NCI-H510A (cell line): ENCODE data around the gene INSL3.
A peak's percentile ranks its signal among the peaks of the same experiment; 100 is the strongest.

Experiments
- DNase-seq: peaks from one replicate; lab custom pipeline; 2025; lab: John Stamatoyannopoulos, UW

The INSL3 gene, protein sequence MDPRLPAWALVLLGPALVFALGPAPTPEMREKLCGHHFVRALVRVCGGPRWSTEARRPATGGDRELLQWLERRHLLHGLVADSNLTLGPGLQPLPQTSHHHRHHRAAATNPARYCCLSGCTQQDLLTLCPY

DNA sequence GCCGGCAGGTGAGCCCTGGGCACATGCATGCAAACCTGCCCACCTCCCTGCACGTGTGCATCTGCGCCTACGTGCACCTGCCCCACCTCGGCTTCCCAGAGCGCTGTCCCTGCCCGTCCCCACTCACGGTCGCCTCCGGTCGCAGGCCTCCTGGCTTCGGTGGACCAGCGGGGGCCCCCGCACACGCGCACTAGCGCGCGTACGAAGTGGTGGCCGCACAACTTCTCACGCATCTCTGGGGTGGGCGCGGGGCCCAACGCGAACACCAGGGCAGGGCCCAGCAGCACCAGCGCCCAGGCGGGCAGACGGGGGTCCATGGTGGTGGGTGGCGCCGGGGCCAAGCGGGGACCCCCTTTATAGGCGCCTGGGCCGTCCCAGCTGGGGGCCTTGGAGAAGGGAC, at the start of gene INSL3:
INSL3 (minus strand) TSS at position 330 of the 400 bp plus-strand sequence; CDS start at position 317, 13 bp downstream.
- no peak for DNase-seq

DNA sequence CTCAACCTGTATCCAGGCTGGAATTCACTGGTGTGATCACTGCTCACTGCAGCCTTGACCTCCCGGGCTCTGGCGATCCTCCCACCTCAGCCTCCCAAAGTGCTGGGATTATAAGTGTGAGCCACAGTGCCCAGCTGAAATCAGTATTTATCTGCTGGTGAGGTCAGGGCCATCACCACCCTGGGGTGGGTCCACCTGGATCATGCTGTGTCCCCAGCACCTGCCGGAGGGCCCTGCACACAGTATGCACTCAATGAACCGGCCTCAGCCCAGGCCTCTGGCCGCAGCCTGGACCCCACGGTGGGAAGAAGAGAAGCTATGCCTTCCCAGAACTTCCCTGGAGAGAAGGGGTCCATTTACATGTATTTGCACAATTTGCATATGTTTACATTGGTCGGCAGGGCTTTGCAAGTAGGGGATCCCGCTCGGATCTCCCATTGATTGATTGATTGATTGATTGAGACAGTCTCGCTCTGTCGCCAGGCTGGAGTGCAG, 47.8 kb upstream of the INSL3 start:
- DNase-seq: no peak

DNA sequence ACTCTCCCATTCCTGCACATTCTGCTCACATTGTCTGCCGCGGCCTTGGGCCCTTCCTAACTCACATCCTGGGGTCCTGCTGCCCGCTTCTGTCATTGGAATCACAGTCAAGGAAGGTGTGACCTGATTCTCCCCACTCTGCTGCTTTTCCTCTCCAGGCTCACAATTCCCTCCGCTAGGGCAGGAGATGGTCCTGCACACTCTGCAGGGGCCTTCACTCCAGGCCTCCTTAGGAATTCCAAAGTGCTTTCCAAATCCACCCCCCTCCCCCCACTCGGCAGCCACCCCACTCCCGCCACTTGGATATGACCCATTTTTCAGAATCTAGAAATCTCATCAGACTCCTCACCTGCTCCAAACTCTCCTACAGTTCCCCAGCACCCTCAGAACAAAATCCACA, 47.4 kb upstream of the INSL3 start:
- no peak for DNase-seq

DNA sequence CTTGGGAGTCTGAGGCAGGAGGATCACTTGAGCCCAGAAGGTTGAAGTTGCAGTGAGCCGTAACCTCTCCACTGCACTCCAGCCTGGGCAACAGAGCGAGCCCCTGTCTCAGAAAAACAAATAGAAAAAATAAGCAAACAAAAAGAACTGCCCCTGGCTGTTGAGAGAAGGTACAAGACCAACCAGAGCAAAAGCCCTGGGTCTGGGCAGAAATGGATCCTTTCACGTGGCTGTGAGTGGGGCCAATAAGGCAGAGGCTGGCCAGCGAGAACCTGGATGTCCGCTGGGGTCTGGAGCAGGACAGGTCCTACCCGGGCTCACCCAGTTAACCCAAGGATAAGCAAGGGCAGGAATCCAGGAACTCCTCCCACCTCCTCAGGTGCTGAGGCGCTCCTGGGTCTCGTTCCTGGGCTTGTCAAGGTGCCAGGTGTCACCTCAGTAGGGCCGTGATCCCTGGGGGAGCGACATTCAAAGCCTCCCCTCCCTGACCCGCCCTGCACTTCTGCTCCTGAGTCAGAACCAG, 45.7 kb upstream of the INSL3 start:
- no peak for DNase-seq

DNA sequence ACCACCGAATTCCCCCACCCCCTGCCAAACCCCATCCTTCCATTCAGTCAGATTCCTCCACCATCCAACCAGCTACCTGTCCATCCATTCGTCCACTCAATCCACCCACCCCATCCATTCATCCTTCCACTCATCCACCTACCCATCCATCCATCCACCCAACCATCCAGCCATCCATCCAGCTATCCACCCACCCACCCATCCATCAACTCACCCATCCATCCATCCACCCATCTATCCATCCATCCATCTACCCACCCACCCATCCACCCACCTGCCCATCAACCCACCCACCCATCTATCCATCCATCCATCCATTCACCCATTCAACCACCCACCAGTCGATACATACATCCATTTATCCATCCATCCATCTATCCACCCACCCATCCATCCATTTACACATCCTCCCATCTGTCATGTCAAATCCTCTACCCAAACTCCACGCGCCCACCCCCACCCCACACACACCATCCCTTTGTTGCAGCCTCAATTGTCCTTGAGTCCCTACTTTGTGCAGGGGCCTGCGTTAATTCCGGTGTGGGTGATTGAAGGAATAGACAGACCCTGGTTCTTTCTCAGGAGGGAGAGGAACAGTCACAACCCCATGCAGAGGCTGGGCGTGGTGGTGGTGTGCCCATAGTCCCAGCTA, 45.1 kb upstream of the INSL3 start:
- DNase-seq: no peak

DNA sequence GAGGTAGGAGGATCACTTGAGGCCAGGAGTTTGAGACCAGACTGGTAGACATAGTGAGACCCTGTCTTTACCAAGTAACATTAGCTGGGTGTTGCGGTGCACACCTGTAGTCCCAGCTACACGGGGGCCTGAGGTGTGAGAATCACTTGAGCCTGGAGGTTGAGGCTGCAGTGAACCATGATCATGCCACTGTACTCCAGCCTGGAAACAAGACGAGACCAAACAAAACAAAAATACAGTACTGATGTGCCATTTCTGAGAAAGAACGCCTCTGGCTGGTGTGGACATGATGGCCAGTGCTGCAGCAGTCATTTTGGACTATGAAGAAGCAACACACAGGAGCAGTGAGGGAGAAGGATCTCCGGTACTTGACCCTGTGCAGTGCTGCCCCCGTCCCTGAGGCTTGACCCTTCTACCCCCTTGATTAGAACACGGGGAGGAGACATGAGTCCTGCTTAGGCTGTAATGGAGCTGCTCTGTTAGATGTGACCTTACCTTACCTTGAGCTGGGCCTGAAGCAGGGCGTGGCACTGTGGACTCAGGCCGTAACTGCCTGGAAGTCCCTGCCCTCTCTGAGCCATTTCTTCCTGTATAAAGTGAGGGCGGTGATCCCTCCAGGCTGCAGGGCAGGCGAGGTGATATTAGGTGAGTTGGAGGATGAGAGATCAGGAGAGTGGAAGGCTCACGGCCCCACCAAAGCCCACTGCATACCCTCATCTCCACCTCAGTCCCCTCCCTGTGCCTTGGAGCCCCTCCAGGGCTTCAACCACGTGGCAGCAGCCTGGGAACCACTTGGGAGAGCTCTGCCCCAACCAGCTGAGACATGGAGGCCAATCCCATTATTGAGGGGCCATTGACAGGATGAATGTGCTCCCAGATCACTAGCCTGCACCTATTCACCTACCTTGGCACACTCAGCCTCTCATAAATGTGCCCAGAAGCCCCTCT, 44.3 kb upstream of the INSL3 start:
- no peak for DNase-seq

DNA sequence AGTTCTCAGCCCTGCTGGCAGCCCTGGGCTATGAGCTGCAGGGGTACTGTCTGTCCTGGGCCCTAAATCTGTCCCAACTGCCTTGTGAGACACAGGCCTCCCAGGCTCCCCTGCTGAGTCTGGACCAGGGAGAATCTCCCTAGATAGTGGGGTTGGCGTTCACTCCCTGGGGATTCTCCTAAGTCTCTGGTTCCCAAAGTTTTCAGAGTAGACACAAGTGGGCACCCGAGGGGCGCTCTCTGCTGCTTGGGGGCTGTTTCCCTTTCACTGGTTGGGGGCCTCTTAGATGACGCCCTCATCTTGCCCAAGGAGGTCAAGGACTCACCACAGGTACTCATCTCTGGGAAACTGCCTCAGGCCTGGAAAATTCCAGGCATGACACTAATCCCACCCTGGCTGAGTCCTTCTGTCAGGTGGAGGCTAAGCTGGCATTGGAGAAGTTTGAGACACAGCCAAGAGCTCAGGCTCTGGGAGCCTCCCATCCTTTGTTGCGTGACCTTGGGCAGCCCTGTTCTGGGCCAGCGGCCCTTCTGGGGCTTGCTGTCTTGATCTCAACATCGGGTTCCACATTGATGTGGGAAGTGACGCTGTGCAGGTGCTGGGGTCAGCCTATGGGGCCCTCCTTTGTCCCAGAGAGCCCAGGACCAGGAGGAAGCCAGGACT, 42.3 kb upstream of the INSL3 start:
- DNase-seq: no peak

DNA sequence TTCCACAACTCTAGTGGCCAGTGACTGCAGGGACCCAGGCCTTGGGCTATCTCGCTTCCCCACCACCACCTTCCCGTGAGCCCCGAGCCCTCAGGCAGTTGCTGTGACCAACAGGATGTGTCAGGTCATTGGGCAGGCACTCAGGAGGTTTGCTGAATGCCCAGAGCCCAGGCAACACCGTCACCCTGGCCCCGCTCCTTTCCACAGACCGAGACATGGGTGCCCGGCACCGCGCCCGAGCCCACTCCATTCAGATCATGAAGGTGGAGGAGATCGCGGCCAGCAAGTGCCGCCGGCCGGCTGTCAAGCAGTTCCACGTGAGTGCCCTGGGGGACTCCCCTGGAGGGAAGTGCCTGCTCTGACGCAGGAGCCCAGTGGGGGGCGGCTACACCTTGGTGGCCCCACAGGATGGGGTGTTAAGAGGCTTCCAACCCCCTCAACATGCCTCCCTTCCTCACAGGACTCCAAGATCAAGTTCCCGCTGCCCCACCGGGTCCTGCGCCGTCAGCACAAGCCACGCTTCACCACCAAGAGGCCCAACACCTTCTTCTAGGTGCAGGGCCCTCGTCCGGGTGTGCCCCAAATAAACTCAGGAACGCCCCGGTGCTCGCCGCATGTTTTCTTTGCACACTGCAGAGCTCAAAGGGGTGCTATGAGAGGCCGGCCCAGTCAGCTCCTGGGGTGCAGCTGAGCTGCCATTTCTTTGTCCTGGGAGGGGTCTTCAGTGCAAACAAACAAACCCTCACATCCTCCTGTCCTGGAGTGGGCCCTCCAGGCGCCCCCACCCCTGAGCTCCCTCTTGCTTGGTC, 41.6 kb upstream of the INSL3 start:
- no peak for DNase-seq

DNA sequence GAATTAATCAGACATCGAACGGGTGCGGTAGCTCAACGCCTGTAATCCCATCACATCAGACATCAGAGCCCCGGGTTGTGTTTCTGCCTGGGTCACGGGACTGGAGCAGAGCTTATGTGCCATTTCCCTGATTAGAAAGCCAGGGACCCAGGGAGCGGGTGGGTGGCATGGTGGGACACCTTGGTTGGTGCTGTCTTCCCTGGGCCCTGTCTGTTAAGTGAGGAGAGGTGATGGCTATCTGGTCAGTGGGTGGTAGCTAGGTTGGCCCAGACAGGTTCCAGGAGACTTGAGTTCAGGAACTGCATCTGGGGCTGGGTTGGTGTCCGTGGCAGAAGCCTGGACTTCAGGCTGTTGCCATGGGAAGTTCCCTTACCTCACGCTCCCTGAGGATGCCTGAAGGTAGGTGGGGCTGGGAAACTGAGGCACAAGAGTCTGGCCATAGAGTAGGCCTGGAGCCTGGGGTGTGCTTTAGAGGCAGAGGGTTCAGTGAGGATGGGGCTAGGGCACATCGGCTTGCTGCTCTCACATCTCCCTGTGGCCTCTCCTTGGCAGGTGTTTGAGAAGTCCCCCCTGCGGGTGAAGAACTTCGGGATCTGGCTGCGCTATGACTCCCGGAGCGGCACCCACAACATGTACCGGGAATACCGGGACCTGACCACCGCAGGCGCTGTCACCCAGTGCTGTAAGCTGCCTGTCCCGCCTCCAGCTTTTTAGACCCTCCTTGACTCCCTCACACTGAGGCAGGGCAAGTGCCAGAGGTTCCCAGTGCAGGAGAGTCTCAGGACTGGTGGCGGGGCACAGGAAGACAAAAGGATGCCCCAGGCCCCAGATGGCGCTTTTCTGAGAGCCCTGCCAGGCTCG, 40.5 kb upstream of the INSL3 start:
- DNase-seq: no peak

DNA sequence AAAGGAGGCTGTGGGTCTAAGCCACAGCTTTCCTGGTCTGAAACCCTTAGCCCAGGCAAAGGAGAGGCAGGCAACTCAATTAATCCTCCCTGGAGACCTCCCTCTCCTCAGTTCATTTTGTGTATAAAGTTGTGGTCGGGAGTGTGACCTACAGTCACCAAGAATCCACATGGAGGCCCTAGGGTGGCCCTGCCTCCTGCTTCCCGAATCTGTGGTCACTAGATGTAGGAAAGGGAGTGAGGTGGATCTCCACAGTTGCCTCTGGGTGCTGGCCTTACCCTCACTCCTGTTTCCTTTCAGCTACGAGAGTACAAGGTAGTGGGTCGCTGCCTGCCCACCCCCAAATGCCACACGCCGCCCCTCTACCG, 39.7 kb upstream of the INSL3 start:
- DNase-seq: no peak

DNA sequence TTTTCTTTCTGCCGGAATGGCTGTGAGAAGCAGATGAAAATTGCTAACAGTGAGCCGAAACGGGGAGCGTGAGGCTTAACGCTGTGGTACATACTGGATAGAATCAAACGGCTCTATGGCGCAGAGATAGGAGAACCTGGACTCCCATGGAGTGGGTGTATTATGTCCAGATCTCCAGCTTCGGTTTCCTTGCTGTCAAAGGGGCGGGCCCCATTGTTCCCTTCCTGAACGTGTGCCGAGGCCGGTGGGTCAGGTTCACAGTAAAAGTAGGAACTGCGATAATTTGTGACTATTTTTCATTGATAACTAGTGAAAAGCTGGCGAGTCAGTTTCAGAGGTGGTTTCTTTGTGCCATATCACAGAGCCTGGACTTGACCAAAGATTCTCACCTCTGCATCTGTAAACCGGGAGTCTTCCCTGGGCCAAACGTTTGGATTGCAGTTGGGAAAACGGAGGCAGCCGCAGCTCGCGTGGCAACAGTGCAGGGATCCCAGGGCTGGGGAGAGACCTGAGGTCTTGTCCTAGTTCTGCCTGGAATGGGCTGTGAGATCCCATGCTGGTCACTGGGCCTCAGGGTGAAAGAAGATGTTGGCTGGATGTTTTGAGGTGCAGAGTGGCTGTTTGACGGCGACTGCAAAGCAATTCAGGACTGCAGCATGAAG, 39.1 kb upstream of the INSL3 start:
- DNase-seq: no peak

DNA sequence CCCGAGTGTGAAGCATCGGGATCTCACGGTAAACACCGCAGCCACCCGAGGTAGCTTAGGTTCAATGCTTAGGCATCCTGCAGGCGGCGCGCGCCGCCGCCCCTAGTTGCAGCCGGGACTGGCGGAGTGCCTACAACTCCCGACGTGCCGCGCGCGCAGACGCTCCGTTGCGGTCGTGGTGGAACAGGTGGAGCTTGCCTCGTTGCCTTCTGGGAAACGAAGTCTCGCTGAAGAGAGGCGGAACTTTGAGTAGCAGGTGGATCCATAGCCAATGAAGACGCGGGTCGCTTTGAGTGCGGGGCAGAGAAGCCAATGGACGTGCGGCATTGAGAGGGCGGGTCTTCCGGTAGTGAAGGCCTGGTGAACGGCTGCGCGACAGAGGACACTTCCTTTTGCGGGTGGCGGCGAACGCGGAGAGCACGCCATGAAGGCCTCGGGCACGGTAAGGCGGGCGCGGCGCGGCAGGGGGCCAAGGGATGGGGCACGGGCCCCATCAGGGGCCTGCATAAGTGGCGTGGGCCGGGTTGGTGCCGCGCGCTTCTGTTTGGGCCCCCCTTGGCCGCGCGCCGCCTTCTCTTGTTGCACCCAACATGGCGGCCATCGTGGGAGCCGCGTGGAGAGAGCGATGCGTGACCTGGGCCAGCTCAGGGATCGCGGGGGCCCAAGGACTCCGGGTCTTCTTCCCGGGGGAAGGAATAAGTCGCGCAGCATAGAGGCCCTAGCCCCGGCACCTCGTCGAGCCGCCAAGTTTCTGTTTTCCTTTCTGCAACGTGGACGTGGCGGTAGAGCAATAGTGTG, 38.4 kb upstream of the INSL3 start, which contains the start of gene RPL18A:
RPL18A (plus strand) TSS at position 378 of the 798 bp plus-strand sequence; CDS start at position 425, 47 bp downstream.
- peak; percentile 98 for DNase-seq

DNA sequence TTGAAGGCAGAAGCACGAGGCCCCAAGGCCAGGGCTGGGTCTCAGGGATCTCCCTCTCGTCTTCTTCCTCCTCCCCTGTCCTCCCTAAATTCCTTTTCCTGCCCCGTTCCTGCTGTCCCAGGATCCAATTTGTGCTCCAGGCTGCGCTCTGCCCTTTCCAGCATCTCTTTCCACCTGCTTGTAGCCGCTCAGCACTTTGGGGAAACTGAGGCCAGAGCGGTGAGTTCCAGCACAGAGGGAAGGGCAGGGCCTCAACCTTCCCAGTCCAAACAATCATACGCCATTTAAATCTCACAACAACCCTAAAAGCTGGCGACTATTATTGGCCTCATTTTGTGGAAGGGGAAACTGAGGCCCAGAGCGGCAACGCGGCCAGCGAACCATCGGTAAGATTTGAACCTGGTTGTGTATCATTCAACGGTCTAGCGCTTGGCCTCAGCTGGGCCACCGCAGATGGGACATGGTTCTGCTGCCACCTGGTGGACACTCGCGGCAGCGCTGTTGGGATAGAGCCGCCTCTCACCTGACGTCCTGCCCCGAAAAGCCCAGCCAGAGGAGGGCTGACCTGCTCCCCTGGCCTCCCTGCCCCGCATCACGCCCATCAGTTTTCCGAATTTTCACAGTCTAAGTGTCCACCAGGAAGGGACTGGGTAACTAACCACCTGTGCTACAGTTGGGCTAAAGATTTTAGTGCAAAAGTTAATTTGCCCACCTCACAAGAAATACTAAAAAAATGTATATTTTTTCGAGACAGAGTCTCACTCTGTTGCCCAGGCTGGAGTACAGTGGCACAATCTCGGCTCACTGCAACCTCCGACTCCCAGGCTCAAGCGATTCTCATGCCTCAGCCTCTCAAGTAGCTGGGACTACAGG, 34.2 kb upstream of the INSL3 start:
- DNase-seq: no peak

DNA sequence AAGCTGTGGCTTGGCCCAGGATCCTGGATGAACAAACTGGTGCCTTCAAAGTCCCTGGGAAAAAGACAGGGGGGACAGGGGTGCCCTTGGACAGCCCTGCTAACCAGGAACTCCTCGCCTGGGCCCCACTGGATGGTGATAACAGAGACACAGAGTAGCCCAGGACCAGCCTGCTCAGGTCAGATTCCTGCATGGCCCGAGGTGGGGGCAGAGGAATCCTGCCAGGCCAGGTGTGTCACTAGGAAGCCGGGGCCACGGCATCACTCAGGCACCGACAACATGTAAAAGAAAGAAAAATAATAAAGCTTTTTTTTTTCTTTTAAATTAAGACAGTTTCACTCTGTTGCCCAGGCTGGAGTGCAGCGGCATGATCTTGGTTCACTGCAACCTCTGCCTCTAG, 32.7 kb upstream of the INSL3 start:
- no peak for DNase-seq

DNA sequence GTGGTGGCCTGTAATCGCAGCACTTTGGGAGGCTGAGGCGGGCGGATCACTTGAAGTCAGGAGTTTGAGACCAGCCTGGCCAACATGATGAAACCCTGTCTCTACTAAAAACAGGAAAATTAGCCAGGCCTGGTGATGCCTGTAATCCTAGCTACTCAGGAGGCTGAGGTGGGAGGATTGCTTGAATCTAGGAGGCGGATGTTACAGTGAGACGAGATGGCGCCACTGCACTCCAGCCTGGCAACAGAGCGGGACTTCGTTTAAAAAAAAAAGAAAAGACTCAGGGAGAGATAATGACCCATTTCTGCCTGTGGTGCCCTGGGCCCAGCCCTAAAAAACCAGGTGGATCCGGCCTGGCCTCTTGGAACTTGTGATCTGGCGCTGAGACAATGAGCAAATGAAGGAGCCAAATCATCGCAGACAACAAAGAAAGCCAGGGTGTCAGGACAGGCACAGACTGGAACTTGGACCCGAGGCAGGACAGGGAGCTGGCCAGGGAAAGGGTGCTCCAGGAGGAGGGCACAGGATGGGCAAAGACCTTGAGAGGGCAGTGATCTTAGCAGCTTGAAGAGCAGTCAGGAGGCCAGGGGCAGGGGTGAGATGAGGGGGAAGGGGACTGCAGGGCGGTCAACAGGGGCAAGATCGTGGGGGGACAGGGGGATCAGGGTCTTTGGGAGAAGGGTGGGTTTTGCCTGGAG, 27.4 kb upstream of the INSL3 start:
- no peak for DNase-seq

DNA sequence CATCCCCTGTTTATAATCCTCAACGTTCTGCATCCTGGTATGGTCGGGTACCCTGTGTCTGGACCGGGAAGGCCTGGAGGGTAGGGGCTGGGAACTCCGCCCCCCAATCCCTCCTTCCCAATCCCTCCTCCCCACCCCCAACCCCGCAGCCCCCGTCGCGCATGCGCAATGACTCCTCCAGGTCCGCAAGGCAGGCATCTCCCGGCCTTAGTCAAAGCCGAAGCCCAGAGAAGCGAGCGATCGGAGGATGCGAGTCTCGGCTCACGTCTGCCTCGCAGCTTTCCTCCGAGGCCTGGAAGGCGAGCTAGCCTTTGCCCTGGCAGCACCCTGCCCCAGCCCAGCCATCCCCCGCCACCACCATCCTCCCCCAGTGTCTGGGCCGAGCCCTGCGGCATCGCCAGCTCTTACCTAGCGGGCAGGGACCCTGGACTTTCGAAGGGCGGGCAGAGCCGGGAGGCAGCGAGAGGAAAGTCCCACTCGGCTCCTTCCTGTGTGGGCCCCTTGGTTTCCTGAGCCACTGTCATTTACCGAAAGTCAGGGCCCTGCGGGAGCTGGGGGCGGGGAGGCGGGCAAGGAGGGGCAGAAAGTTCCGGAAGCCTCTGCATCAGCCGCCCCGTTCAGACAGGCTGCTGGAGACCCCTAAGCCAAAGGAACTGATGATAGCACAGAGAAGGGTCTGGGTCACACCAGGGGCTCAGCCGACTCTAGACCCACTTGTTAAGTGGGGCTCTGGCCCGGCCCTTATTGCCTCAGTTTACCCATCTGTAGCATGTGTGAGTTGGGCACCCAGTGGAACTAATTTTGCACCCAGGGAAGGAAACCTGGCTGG, 26.4 kb upstream of the INSL3 start, which contains the start of gene JAK3:
JAK3 (minus strand) TSS at position 445 of the 829 bp plus-strand sequence. CDS start 3,565 bp downstream, outside the sequence.
- no peak for DNase-seq
